NCI-H2081 treated with DMSO at 0.1 percent for 48 hours (cell line): ENCODE measurements around the gene LRRC3.

ENCODE experiments used
- DNase-seq: peaks from one replicate; lab custom pipeline; 2025; lab: John Stamatoyannopoulos, UW

LRRC3 gene

GRCh38 chr21:44511219-44511937 is 56.1 kb downstream of the LRRC3 start:
- no peak for DNase-seq
